GM18907 (cell line): Measurements from ENCODE around the gene GGACT.
"Not testable (repeated sequence)": the region's sequence is repeated elsewhere in the genome, so short reads cannot be mapped to it uniquely, and the experiment has no call there.

Source experiments
- ATAC-seq: cut with Tn5 transposase; IDR thresholded peaks from one replicate; pipeline ENCODE4 v1.9.1; 2021; ENCODE audit warnings: mild to moderate bottlenecking, moderate library complexity; ENCODE audit not compliant: unreplicated experiment

The GGACT gene

DNA sequence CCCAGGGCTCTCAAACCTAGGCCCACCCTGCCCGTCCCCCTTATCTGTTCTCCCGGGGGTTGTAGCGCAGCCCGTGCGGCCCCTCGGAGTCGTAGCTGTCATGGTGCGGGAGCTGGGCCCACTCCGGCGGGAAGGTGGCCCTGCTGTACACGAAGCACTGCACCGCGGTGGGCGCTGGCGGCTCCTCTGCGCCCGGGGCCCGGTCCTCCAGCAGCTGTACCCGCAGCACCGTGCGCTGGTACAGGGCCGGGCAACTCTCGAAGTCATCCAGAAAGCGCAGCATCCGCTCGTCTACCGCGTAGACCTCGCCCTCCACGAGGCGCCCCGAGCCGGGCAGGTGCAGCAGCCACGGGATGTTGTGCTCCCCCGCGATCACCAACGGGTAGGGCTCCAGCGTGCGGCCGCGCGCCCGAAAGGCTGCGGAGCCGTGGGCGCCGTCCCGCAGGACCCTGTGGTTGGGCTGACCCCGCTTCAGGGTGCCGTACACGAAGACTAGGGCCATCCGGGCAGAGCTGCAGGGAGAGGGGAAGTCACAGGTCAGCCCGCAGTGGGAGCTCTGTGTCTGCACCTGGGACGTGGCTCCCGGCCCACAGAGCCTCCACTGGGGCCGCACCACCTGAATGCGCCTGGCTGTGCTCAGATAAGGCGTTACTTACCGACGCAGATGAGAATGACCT, 56.4 kb downstream of the GGACT start:
- ATAC-seq: no peak

DNA sequence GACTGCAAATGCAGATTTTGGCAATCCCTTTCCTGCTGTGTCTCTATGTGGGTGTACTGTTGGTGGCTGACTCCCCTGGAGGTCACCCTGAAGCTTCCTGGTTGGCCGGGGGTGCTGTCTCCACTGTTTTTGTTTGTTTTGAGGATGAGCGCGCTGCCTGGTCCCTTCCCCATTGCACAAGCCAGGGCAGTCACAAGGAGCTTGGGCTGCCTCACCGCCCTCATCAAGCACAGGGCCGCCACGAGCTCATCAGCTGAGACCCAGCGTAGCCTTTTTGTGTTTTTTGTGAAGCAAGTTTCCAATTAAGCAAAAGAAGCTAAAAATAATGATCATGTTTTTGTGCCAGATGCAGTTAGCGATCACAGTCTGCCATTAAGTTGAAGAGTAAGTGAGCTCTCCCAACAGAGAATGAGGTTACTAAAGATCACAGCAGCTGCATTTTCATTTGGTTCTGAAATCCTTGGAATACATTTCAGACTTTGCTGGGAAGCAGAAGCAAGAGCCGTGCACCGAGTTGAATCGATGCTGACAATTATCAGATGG, 57.8 kb downstream of the GGACT start:
- no peak for ATAC-seq

DNA sequence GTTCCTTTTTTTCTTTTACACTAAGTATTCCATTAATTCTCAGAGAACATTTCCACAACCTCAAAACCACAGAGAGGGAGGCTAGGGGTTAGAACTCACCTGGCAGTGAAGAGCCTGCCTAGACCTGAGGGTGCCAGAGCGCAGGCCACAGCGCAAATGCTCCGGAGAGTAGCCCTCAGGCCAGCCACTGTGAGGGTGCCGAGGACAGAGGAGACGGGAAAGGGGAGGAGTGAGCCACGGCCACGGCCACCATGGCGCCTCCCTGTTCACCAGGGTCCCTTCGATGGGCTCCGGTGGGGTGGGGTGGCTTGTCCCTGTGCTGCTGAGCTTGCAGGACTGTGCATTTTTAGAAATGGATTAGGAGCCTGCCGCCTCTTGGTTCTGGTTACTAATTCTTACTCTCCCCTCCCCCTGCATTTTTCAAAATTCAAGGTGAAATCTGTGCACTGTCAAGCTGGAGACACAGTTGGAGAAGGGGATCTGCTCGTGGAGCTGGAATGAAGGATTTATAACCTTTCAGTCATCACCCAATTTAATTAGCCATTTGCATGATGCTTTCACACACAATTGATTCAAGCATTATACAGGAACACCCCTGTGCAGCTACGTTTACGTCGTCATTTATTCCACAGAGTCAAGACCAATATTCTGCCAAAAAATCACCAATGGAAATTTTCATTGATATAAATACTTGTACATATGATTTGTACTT, 58.8 kb downstream of the GGACT start:
- no peak for ATAC-seq

DNA sequence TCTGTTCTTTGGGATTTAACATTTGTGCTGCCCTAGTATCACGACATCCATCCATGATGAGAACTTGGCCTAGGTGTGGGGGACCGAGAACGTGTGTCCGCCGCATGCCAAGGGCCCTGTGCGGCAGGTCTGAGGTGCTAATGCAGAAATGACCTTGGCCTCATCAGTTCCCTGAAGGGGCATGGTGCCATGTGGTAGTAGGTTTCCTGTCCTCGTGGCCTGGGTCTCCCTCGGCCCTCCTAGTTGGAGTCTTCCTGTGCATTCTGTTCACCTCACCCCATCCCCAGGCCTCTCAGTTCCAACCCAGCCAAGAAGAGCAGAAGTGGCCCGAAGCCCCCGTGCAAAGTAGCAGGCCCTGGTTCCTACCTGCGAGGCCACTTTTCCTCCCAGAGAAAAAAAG, 59.8 kb downstream of the GGACT start:
- ATAC-seq: no peak

DNA sequence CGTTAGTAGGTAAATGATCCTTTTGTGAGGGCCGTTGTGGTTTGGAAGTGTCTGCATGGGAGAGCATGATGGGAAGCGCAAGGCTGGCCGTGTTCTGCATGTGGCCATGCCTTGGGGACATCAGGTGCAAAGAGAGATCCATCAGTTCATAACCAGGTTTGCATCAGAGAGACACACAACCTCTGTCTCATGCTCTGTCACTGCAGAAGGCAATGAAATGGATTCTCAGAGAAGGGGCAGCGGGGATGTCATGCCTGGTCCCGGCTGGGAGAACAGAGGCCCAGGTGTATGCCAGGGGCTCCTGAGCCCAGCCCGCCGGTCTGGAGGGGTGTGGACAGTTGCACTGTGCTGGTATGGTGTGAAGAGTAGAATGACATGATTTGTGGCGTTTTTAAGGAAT, 60.2 kb downstream of the GGACT start:
- no peak for ATAC-seq

DNA sequence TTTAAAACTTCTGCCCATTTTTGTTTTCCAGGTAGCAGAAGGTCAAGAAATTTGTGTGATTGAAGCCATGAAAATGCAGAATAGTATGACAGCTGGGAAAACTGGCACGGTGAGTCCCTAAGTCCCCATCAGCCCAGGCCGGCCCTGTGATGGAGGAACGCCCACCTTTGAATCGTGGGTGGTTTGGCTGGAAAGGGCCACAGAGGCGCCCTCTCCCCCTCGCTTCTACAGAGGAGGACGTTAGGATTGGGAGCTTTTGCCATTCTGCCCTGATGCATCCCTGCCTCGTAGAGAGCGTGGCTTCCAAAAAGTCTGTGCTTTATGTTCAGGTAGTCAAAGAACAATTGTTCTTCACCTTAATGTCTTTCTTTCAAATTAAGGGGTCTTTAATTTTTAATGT, 60.9 kb downstream of the GGACT start:
- no peak for ATAC-seq

DNA sequence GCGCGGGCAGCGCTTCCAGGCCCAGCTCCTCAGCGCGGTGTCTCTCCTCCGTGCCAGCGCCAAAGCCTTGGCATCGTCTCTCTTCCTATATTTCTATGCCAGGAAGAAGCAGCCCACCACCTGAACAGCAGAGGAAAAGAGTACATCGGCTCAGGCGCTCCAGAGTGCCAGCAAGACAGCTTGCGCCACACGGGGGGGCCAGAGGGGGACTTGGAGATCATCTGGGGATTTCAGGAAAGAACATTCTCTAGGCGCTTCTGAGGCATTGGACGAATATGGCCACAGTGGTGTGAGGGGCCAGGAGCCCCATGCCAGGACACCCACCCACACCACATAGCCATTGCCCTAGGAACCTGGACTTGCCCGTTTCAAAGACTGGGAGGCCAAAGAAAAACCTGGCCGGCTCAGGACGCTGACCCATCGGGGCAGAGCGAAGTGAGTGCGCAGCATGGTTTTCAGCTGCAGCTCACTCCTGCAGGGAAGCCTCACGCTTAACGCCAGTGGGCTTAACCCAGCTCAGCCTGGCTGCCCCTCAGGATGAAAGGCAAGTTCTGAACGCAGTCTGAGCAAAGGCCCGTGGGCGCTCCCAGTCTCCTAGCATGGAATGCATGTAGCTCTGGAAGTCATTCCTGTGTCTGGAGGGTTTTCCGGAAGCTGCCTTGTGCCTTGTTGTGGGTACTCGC, 62.1 kb downstream of the GGACT start:
- no peak for ATAC-seq

DNA sequence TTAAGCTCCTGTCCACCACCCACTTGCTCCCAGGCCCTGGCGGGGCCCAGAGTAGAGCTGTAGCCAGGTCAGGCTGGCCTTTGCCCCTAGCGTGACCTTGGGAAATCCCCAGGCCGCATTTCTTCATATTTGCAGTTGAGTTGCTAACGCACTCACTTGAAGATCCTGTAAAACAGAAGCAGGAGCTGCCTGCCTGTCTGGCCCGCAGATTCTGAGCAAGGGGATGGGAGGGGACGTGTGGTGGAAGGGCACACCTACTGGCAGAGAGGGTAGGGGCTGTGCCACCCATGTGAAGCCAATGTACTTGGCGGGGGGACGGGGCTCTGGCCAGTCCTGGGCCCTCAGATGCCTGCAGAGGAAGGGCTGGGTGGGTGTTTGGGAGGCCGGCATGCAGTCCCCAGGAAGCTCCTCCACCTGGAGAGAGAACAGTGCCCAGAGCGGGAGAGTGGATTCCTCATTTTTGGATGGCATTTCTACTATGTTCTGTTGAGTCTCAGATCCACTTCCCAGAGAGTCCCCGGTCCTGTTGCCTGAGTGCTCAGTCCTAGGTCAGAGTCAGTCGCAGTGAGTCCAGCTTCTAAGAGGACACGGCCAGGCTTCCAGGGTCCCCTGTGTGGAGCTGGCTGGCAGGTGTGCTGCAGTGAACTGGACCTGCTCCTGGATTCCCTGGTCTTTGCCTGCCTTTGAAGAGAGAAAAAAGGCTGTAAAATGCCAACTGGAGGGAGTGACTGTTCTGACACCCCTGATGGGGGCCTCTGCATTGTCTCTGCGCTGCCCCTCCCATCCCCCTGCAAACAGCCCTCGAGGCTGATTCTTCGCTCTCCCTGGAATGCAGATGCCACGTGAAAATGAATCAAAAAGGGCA, 62.9 kb downstream of the GGACT start:
- ATAC-seq: no peak

DNA sequence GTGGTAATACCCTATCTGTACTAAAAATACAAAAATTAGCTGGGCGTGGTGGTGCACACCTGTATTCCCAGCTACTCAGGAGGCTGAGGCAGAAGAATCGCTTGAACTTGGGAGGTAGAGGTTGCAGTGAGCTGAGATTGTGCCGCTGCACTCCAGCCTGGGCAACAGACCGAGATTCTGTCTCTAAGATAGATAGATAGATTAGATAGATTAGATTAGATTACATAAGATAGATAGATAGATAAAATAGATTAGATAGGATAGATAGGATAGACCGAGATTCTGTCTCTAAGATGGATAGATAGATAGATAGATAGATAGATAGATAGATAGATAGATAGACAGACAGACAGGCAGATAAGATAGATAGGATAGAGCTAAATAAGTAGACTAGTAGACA, 63.9 kb downstream of the GGACT start:
- ATAC-seq: not testable (repeated sequence)

DNA sequence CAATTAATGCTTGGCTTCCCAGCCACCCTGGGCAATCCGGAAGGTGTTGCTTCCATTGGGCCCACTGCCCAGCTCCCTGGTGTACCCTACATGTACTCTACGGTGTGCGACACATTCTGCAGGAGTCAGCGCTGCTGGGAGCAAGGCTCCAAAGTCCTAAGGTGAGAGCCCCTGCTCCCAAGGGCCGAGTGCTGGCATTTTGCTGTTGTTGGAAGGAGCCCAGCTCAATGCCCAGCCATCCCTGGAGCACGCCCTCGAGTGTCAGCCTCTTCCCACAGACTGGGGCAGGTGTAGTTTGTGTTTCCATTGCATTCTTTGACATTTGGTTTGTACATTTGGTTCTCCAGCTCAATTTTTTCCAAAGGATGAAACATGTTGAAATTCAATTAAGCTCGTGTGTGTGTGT, 64.6 kb downstream of the GGACT start:
- ATAC-seq: no peak

DNA sequence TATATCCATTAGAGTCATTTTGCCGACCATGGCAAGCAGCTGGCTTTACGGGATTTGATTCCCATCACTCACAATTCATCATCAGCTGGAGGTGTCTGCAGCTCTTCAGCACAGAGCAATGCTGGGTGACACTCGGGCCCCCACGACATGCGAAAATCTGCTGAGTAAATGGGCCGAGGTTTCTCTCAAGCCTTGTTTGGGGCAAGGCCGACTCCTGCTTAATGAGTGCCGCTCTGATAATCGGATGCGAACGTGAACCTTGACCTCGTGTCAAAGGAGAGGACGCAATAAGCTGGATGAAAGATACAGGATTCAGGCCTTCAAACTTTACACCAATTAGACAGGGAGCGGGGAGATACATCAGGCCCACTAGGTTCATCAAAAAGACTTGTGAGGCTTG, 65.2 kb downstream of the GGACT start:
- ATAC-seq: no peak

DNA sequence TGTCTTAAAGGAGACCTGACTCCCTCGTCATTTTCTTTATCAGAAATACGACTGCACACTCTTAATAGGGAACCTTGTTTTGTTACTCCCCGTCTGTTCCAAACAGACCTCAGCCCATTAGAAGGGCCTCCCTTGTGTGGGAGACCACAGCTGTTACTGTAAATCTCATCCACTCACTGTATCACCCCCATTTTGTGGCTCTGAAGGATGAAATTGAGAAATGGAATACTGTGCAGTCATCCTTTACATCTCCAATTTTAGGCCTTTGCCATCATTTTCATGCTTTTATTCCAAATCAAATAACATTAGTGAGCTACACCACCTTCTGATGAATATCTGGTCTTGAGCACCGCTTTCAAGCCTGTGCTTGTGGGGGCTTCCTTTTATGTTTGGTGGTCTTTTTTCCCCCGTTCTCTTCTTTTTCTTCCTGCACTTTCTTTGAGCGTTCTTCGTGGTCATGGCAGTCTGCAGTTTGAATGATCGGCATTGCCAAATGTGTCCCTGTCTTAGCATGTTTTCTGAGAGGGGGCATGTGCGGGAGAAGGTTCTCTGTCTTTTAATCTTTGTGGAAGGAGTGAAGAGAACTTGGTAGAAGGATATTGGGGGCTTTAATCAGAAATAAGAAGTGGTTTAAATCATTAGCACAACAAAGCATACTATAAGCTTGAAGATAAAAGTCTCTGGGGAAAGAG, 65.8 kb downstream of the GGACT start:
- no peak for ATAC-seq

DNA sequence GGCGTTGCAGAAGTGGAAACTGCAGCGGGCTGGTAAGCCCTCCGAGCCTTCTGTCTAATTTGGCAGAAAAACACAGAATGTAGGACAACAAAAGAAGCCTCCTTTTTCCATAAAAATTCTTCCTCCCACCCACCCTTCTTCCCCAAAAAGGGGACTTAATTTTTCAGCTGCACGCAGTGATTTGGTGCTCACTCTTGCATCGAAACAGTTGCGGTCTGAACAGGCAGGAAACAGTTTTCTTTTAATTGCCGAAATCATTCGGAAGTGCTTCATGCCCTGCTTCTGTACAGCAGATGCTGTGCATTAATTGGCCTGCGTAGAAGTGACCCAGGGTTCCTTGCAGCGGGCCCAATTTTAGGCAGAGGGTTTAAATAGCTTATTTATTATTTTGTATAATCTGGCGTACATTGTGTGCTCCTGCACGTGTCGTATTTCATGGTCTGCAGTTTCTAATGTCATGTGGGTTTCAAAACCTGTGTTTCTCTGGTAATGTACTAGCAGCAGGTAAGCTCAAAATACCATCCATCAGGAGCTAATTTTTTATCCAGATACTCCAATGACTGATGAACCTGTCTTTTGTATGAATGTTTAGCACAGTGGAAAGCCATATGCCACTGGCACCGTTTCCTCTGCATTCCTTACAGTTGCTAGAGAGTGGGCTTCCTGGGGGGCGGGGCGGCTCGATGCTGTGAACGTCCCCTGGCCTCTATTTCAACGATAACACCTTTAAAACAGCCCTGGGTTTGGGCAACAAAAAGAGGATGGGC, 66.6 kb downstream of the GGACT start:
- no peak for ATAC-seq

DNA sequence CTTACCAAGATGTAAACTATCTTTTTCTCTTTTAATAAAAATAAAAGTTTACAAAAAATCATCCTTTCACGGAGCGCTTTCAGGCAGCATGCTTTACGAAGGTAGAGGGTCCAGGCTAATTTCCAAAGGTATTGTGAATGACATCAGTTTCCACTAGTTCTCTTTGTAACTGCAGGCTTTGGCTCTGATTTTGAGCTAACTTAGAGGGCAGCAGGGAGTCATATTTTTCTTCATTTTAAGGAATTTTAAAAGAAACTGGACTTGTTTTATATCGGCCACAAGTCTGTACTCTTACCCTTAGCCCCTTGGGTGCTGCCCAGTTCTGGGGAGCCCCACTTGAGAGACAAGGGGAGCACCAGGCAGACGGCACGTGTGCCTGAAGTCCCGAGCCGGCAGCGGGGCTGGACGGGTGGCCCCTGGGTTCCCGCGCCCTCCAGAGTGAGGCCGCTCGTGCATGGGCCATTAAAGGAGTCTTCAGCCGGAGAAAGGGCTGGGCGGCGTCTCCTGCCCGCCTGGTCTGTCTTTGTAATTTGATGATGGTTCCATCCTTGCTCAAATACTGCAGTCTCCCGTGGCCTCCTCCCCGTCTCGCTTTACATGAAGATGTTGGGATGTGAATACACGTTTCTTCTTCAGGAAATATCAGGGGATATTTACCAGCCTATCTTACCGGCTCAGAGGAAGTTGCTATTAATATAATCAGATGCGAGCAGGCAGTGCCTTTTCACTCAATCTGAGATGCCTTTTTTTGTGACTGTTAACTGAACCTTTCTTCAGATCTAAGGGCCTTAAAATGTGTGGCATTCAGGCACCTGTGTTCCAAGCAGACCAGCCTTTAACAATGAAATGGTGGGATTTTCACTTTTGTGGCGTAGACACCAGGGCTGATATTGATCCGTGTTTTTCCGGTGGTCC, 67.4 kb downstream of the GGACT start:
- ATAC-seq: no peak

DNA sequence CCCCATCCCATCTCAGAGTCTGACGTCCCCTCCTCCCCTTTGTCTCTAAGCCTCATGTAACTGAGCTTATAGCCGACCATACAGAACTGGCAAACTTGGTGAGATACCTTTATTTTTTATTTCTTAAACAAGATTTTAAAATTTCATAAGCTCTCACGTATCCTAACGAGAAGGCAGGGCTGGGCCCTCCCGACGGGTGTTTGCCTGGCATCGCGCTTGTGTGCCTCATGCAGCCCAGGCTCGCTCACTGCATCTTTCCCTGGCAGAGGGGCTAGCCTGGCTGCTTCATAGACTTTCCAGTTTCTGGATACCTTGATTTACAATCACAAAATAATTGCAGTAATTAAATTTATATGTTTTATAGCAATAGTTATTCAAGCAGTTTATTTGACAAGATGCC, 69.0 kb downstream of the GGACT start:
- no peak for ATAC-seq

DNA sequence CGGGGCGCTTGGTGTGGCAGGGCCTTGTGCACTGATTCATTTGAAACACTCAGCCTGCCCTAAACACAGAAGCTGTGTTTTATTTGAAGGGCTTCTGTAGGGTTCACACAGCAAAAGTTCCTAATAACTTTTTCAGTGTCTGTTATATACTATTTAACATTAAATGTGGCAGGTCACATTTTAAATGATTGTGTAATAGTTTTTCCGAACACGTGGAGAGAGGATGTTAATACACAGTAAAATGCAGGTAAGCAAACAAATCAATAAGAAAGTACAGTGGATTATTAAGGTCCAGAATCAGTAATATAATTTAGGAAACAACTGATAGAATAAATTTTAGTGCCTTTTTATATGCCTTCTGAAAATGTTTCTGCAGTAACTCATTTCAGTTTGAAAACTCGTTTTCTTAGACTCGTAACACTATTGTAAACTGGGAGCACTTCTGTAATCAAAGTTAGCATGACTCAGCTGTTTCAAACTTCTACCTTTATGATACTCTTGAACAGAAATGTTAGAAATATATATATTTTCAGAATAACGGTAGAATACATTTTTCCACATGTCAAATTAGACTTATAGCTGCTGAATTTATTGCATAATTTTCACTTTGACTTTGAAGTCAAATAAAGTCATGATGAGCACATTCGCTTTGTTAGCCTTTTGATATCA, 70.1 kb downstream of the GGACT start:
- no peak for ATAC-seq

DNA sequence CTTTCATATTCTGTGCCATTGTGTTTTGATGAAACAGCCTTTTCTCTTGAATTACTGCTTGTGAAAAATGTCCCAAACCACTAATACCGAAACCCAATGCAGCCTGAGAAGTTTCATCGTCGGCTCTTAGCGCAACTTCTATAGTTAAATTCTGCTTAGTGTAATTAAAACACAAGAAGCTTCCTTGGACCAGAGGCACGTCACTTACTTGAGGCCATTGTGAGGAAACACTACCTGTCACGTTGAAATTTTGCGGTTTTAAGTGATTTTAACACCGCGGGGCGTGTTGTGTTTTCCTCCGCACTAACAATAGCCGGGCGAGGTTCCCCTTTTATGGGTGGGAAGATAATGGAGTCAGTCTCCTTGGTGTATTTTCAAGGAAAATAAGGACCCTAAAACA, 70.9 kb downstream of the GGACT start:
- ATAC-seq: no peak

DNA sequence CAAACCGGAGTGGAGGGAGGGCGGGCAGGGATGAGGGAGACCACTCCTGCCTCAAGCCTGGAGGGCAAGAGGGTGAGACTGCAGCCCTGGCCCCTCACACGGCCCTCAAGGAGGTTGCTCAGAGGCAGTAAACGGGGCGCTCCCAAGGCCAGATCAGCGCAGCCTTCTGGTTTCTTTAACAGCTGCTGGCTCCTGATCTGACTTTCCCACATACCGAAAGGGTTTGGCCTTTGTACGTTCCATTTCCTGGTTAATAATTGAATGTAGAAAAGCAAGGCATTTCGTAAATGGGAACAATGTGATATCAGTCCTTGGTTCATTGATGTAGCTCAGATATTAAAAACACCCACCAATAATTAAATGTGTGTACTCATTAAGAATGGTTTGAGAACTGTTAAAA, 71.5 kb downstream of the GGACT start:
- ATAC-seq: no peak
